HEK293T (cell line): Measurements from ENCODE around the gene ADCY3.

Source experiments
- CTCF ChIA-PET: fragments of 350-600 bp; formaldehyde crosslinking; extraction: SDS; loops from one replicate; lab custom pipeline; 2021; ENCODE audit warnings: antibody characterized with exemption, inconsistent platforms; lab: Yijun Ruan, JAX
- POLR2A ChIA-PET: fragments of 350-600 bp; formaldehyde crosslinking; extraction: SDS; loops from one replicate; lab custom pipeline; 2020; ENCODE audit warnings: antibody characterized with exemption, inconsistent platforms; lab: Yijun Ruan, JAX
- DNase-seq: peaks from one replicate; pipeline ENCODE4 v3.0.0; 2012; ENCODE audit warnings: mixed read lengths; ENCODE audit errors: extremely low spot score
- ARNT ChIP-seq: fragments of 450-650 bp; IDR thresholded peaks from 2 replicates; pipeline ENCODE4 v1.6.1; 2017; ENCODE audit warnings: mild to moderate bottlenecking
- BHLHE40 ChIP-seq: fragments of 450-650 bp; IDR thresholded peaks from 2 replicates; pipeline ENCODE4 v1.6.1; 2016; ENCODE audit warnings: mild to moderate bottlenecking, moderate library complexity, borderline replicate concordance
- CTBP1 ChIP-seq: fragments of 450-650 bp; IDR thresholded peaks from 2 replicates; pipeline ENCODE4 v1.6.1; 2016; ENCODE audit warnings: borderline replicate concordance
- ELF4 ChIP-seq: fragments of 450-650 bp; IDR thresholded peaks from 2 replicates; pipeline ENCODE4 v1.6.1; 2017; ENCODE audit warnings: antibody characterized with exemption
- FOXA1 ChIP-seq: fragments of 450-650 bp; IDR thresholded peaks from 2 replicates; pipeline ENCODE4 v1.6.1; 2016; ENCODE audit warnings: mild to moderate bottlenecking
- FOXK2 ChIP-seq: fragments of 450-650 bp; IDR thresholded peaks from 2 replicates; pipeline ENCODE4 v1.6.1; 2016; ENCODE audit warnings: mild to moderate bottlenecking
- FOXM1 ChIP-seq: fragments of 450-650 bp; IDR thresholded peaks from 2 replicates; pipeline ENCODE4 v1.6.1; 2017; ENCODE audit warnings: mild to moderate bottlenecking, borderline replicate concordance
- HDGF ChIP-seq: fragments of 450-650 bp; IDR thresholded peaks from 2 replicates; pipeline ENCODE4 v1.6.1; 2017; ENCODE audit warnings: antibody characterized with exemption, borderline replicate concordance
- L3MBTL2 ChIP-seq: fragments of 450-650 bp; conservative IDR thresholded peaks from 2 replicates; pipeline ENCODE4 v1.6.1; 2016; ENCODE audit warnings: mild to moderate bottlenecking
- LEF1 ChIP-seq: fragments of 450-650 bp; IDR thresholded peaks from 2 replicates; pipeline ENCODE4 v1.6.1; 2017; ENCODE audit warnings: mild to moderate bottlenecking, borderline replicate concordance
- NFRKB ChIP-seq: fragments of 450-650 bp; IDR thresholded peaks from 2 replicates; pipeline ENCODE4 v1.6.1; 2016; ENCODE audit warnings: mild to moderate bottlenecking, moderate library complexity
- SP1 ChIP-seq: fragments of 450-650 bp; IDR thresholded peaks from 2 replicates; pipeline ENCODE4 v1.6.1; 2017
- SUZ12 ChIP-seq: fragments of 450-650 bp; IDR thresholded peaks from 2 replicates; pipeline ENCODE4 v1.6.1; 2016; ENCODE audit warnings: mild to moderate bottlenecking
- TARDBP ChIP-seq: fragments of 450-650 bp; IDR thresholded peaks from 2 replicates; pipeline ENCODE4 v1.6.1; 2016
- ZNF384 ChIP-seq: fragments of 450-650 bp; IDR thresholded peaks from 2 replicates; pipeline ENCODE4 v1.6.1; 2016
- TF ChIP-seq, protein P1 (sequence below): fragments of 450-650 bp; IDR thresholded peaks from 2 replicates; pipeline ENCODE4 v1.6.1; 2016

Gene ADCY3

DNA sequence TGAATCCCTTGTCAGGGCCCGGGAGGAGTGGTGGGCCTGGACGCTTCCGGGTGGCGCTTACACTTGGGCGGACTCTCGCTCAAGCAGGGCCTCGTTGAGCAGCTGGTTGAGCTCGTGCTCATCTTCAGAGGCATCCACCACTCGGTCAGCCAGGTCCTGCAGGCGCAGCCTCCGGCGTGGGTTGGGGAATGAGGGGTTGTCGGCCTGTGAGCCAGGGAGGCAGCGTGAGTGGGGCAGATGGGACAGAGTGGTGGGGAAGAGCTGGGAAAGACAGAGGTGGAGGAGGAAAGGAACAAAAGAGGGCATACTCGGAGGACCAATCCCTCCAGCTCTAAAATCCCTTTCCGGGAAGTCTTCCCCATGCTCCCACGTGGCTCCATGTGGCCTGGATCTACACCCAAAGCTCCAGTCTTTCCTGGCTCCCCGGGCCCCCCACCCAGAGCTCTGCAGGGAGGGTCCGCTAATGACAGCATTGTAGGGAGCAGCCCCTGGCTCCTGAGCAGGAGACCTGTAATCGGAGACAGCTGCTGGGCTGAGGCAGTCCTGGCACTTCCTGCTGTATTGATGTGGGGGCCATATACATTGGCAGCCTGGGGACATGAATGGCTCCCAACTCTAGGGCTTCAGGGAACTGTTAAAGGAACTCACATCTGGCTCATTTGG lies 85.2 kb downstream of the ADCY3 start:
- ChIA-PET CTCF (interaction anchor here (0.6 kb wide), 1 partner anchor 105 kb away, joined by 7 read pairs; no protein-coding TSS in a partner anchor), POLR2A (no interaction called here)
- DNase-seq: no peak
- no peak for TF ChIP-seq FOXA1
- no peak for TF ChIP-seq ELF4
- TF ChIP-seq TARDBP: no peak
- TF ChIP-seq FOXM1: no peak
- no peak for TF ChIP-seq CTBP1
- no peak for TF ChIP-seq BHLHE40
- TF ChIP-seq NFRKB: no peak
- TF ChIP-seq ZNF384: no peak
- TF ChIP-seq SP1: no peak
- TF ChIP-seq HDGF: no peak
- no peak for TF ChIP-seq FOXK2
- TF ChIP-seq SUZ12: no peak

DNA sequence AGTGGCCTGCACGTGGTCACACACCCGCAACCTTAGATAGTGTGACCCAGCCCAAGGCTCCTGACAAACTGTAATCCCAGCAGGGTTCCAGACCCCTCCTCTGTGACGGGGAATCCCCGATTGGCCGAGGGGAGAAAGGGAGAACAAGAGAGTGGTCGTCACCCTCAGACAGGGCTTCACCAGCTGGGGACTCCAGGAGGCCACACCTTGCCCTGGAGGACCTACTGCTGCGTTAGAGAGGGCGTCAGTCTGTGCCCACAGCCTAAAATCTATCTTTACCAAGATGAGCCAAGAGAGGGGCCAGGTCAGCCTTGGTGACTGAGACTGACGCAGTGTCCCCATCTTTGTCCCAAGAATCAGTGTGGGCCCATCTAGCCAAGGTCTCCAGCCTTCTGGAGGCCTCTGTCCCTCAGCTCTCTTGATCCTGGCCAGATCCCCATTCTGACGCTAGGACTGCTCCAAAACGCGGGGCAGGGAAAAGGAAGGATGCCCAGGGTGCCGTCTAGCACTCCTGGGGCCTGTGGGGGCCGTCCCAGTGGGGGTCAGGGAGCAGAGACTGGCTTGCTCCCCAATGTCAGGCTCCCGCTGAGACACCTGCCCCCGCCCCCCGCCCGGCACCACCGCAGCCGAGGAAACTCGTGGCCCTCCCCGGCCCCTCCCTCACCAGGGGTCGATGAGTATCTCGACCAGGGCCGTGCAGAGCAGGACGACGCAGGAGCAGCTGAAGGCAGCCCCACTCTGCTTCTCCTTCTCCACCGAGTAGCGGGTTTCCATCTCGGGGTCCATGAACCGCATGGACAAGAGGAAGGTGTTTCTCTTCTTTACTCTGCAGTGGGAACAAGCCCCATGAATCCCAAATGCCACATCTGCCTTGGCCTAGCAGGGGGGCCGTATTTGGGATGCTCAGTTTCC lies 86.0 kb downstream of the ADCY3 start:
- TF ChIP-seq LEF1: no peak
- TF ChIP-seq FOXA1: no peak
- TF ChIP-seq ARNT: no peak
- TF ChIP-seq ELF4: no peak
- no peak for TF ChIP-seq BHLHE40
- TF ChIP-seq ZNF384: no peak
- no peak for TF ChIP-seq FOXK2
- no peak for TF ChIP-seq L3MBTL2
- TF ChIP-seq FOXM1: no peak
- no peak for TF ChIP-seq SUZ12
- TF ChIP-seq, protein P1, sequence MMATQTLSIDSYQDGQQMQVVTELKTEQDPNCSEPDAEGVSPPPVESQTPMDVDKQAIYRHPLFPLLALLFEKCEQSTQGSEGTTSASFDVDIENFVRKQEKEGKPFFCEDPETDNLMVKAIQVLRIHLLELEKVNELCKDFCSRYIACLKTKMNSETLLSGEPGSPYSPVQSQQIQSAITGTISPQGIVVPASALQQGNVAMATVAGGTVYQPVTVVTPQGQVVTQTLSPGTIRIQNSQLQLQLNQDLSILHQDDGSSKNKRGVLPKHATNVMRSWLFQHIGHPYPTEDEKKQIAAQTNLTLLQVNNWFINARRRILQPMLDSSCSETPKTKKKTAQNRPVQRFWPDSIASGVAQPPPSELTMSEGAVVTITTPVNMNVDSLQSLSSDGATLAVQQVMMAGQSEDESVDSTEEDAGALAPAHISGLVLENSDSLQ: no peak
- no peak for TF ChIP-seq HDGF
- no peak for TF ChIP-seq SP1
- TF ChIP-seq TARDBP: no peak
- no peak for TF ChIP-seq CTBP1
- TF ChIP-seq NFRKB: no peak
- CTCF ChIA-PET: no interaction called here
- POLR2A ChIA-PET: no interaction called here
- DNase-seq: no peak

DNA sequence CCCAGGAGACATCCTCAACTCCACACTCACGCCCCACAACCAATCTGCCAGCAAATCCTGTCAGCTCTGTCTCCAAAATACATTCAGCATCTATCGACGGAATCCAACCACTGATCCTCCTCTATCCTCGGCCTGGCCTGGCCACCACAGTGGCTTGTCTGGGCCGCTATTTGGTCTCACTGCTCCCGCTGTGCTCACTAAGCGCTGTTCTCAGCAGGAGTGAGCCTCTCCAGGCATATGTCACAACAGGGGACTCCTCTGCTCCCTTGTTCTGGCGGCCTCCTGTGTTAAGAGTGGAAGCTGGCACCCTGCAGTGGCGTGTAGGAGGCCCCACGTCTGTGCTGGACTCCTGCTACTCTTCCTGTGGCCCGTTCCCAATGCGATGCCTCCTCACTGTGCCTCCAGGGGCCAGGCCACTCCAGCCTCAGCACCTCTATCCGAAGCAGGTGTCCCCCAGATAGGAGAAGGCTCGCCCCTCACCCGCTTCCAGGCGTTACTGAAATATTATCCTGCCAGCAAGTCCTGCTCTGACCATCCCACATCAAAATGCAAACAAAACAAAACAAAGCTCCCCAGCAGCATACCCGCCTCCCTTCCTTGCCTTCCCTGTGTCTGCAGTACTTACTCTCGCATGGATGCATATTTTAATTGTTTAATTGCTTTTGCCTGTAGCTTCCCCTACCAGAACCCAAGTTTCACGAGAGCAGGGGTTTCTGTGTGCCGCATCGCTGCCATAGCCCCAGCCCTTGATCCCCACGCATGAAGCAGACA lies 86.9 kb downstream of the ADCY3 start:
- TF ChIP-seq CTBP1 (no peak), BHLHE40 (no peak), FOXM1 (no peak), TARDBP (no peak), ARNT (no peak), FOXK2 (no peak), NFRKB (no peak), LEF1 (no peak), L3MBTL2 (no peak), ZNF384 (no peak), HDGF (no peak), SP1 (no peak), SUZ12 (no peak), FOXA1 (no peak), ELF4 (no peak)
- TF ChIP-seq, protein P1: no peak
- peak; percentile 48 for DNase-seq
- POLR2A ChIA-PET: interaction anchor here (1.1 kb wide), 1 partner anchor 13 kb away, joined by 3 read pairs; no protein-coding TSS in a partner anchor
- CTCF ChIA-PET: interaction anchor here (0.6 kb wide), 1 partner anchor 364 kb away, joined by 5 read pairs; no protein-coding TSS in a partner anchor

DNA sequence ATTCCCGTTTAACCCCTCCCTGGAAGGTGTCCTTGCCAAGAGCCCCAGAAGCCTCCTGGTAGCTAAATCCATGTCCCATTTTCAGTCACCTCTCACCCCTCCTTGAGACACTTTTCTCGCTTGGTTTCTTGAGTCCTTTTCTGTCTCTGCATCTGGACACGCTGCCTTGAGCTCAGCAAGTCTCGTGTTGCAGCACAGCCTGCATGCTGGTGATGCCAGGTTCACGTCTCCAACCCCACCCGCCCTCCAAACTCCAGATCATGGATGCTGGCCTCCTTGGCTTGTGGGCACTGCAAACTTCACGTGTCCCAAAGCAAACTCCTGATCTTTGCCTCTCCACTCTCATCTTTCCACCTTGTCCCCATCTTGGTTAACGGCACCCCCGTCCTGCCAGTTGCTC lies 87.5 kb downstream of the ADCY3 start:
- TF ChIP-seq BHLHE40 (no peak), FOXA1 (no peak), NFRKB (no peak), ELF4 (no peak), LEF1 (no peak), ZNF384 (no peak), SUZ12 (no peak)
- TF ChIP-seq, protein P1: no peak
- DNase-seq: no peak
- CTCF ChIA-PET: no interaction called here
- POLR2A ChIA-PET: interaction anchor here (1.1 kb wide), 1 partner anchor 13 kb away, joined by 3 read pairs; no protein-coding TSS in a partner anchor

DNA sequence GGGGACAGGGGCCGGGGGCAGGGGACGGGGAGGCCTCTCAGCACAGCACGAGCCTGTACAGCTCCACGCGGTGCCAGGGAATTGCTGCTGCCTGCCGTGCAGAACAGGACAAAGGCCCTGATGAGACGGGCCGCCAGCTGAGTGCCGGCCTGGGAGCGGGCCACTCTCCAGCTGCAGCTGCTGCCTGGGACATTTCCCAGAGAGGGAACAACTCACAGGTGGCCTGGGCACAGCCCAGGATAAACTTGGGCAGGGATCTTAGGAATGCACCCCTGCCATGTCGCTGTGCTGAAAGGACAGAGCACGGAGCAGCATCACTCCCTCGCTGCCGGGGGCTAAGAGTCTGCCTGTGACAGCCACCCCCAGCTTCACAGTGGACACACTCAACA lies 88.0 kb downstream of the ADCY3 start:
- no peak for DNase-seq
- POLR2A ChIA-PET: no interaction called here
- CTCF ChIA-PET: no interaction called here
- TF ChIP-seq BHLHE40: no peak
- TF ChIP-seq ZNF384: no peak
- no peak for TF ChIP-seq FOXA1
- no peak for TF ChIP-seq SUZ12
- TF ChIP-seq ELF4: no peak
- TF ChIP-seq CTBP1: no peak
- no peak for TF ChIP-seq NFRKB
- no peak for TF ChIP-seq HDGF
- no peak for TF ChIP-seq ARNT
- no peak for TF ChIP-seq LEF1
- TF ChIP-seq, protein P1: no peak
- TF ChIP-seq FOXM1: no peak
- no peak for TF ChIP-seq TARDBP
- no peak for TF ChIP-seq L3MBTL2
- no peak for TF ChIP-seq FOXK2
- no peak for TF ChIP-seq SP1
